ENCODE results near the gene MANF.
A peak's percentile ranks its signal among the peaks of the same experiment; 100 is the strongest.
"Not testable (repeated sequence)": the region's sequence is repeated elsewhere in the genome, so short reads cannot be mapped to it uniquely, and the experiment has no call there.

Gene MANF

GRCh38 chr3:51373658-51374421 is 11.3 kb upstream of the MANF start:
- no peak for DNase-seq (ENCODE audit: low read depth)

DNA sequence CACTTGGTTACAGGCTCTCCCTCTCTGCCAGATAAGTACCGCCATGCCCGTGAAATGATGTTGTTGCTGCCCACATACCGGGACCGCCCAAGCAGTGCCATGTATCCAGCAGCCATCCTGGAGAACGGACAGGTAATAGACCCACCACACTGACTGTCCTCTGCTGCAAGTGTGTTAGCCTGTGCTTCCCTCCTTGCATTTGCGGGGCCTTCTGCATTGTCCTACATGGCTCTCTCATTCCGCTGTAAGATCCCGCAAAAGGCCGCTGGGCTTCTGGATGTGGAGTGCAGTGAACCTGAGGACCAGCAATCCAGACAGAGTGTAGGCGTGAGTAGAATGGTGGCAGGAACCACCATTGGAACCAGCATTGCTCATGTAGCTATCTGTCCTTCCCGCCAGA is 10.6 kb upstream of the MANF start:
- DNase-seq (ENCODE audit: low read depth) = no peak

DNA sequence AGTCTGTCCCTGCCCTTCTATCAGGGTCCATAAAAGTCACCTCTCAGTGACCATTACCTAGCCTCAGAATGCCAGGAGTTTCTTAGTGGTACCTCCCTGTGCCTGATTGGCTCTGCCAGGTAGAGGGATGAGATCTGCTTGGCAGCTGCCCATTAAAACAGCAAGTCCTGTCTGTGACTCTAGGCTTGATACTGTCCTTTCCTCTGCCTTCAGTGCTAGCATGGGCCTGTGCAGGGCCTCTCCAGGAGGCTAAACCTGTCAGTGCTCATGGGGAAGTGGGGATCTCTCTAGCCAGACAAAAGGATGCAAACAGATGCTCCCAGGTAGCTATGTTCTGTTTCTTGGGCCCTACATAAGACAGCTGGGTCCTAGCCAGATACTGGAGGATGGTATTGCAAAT is 10.0 kb upstream of the MANF start:
- no peak for DNase-seq (ENCODE audit: low read depth)

- no peak for DNase-seq (ENCODE audit: low read depth)
Measured at GRCh38 chr3:51375571-51375970, 9.5 kb upstream of the MANF start.

GRCh38 chr3:51378065-51378464 is 7.0 kb upstream of the MANF start:
- DNase-seq (ENCODE audit: low read depth) = peak; percentile 83

DNA sequence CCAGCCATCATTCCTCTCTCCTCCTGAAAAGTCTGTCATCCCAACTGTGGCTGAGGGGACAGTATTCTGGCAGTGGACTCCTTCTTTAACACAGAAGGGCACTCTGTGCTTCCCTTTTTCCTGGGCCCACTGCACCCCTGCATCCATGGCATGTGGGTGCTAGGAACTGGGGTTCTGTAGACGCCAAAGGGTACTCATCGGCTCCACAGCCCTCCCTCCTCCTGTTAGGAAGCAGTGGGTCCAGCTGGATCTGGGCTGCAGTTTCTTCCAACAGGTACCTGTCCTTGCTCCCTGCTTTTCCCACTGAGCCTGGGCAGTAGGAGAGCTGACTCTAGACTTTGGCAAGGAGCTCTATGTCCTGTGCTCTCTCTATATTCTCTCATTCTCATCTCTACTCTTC is 6.4 kb upstream of the MANF start:
- no peak for DNase-seq (ENCODE audit: low read depth)

GRCh38 chr3:51379301-51379700 is 5.8 kb upstream of the MANF start:
- DNase-seq (ENCODE audit: low read depth) = peak; percentile 91

GRCh38 chr3:51379746-51380455 is 5.2 kb upstream of the MANF start:
- DNase-seq (ENCODE audit: low read depth) = no peak

DNA sequence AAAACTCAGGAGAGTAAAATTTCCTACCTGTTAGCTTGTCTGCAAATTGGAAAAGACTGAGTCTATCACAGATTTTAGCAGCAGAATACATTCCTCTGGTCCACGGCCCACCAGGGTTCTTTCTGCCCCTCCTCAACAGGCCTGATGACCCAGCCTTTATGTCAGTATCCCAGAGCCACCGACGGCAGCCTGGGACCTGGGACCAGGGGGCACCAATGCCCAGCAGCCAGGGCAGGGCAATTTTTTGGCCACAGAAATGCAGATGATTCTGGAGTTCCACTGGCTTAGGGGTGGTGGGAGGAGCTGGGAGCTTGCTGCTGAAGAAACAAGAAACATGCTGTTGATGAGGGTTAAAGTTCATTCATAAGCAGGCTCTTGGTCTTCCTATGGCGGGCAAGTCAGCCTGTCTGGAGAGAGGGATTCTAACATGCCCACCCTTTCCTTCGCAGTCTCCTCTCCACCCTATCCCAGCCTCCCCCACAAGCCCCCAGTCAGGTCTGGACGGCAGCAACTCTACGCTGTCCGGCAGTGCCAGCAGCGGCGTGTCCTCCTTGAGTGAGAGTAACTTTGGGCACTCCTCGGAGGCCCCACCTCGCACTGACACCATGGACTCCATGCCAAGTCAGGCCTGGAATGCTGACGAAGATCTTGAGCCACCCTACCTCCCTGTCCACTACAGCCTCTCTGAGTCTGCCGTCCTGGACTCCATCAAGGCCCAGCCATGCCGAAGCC is 4.3 kb upstream of the MANF start:
- no peak for DNase-seq (ENCODE audit: low read depth)

DNA sequence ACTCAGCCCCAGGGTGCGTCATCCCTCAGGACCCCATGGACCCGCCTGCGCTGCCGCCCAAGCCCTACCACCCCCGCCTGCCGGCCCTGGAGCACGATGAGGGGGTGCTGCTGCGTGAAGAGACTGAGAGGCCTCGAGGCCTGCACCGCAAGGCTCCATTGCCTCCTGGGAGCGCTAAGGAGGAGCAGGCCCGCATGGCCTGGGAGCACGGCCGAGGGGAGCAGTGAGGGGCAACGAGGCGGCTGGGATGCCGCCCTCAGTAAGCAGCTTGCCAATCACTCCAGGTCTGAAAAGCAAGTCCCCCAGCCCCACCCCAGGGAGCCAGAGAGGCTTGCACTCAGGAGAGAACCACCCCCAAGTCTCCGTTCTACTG is 3.8 kb upstream of the MANF start:
- no peak for DNase-seq (ENCODE audit: low read depth)

DNA sequence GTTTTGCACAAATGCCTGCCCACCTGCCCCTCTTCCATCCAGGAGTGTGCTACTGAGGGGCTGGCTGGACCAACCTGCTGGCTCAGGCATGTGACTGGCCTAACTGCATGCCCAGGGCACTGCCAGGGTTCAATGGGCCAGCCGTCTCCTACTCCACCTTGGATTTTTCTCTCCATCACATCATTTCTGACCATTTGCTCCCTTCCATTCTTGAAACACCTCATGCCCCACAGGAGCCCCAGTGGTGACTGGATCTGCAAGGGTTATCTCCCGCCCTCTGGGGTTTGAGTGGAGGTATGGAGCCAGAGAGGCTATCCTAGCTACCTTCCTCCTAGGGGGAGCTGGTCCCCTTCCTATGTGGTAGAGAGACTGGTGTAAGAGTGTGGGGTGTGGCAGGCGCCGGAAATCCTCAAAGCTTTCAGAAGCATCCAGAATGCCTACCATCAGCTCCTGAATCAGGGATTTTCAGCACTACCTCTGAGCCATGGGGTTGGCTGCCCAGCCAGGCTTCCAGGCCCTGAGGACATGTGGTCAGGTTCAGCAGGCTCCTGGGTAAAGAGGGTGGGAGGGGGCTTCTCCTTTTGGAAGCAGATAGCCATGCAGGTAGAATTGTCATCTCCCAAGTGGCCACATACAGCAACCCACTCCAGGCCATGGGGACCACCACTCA is 2.9 kb upstream of the MANF start:
- DNase-seq (ENCODE audit: low read depth) = no peak

DNA sequence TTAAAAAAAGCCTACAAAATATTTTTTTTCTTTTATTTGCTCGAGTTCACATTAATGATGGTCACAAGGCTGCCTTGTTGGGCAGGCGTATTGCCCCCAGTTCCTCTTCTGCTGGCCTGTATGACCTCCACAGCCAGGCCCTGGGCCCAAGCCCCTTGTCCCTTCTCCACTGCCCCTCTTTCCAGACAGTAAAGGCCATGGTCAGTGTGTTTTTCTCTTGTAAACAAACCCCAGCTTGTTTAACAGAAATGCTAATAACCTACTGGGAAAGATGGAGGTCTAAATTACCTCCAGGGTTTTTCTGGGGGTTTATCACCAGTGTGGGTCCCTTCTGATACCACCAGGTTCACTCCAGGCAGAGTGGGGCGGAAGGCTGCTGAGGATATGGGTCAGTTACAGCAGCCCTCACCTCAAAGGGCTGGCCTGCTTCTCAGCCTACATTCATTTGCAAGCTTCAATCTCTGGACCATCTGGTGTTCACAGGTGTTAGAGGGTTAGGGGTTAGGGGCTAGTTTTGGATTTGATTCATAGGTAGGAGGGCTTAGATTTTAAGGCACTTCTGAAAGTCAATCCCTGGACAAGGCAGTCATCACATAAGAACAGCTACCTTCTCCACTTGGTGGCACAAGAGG is 2.0 kb upstream of the MANF start:
- no peak for DNase-seq (ENCODE audit: low read depth)

DNA sequence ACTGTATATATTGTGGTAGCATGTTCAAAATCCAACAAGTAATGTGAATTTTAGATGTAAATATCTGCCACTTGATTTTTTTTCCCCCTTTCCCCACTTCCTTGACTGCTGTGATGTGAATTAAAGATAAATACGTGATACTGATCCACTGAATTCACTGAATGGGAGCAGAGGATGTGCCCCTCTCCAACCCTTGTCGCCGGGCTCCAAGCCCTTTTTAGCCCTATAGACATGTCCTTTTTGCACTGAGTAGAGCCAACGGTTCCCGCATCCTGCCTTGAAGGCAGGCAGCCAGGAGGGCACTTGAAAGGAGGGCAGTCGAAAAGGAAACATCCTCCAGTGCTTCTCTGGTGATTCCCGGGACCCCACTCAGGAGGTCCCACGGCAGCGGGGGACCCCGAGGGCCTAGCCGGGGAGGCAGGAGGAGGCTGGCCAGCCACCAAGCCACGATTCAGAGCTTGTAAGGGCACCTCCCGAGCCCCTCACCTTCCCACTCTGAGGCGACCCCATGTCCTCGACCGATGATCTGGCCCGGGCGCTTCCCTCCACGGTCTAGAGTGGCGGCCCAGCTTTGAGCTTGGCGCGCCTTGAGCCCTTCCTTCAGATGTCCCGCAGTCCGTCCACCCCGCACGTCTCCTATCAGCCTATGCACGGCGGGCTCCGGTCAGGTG is 901 bp upstream of the MANF start:
- DNase-seq (ENCODE audit: low read depth) = no peak

DNA sequence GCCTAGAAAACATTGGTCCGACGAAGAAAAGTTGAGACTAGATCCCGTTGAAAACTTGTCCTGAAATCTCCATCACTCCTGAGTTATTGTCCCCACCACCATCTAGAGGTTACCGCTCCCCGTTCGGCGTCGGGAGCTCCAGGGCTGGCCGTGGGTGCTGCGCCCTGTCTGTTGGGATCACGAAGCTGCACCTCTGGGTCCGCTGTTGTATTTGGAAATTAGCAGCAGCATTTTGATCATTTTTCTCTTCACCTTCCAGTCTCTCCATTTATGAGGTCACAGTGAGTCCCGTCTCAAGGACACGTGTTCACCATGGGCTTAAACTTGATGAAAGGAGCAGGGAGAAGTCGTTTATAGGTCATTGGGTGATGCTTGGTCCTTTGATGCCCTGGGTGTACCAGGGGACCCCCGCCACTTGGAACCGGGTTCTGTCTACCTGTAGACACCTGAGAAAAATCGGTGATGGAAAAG is 565 bp downstream of the MANF start:
- no peak for DNase-seq (ENCODE audit: low read depth)

DNA sequence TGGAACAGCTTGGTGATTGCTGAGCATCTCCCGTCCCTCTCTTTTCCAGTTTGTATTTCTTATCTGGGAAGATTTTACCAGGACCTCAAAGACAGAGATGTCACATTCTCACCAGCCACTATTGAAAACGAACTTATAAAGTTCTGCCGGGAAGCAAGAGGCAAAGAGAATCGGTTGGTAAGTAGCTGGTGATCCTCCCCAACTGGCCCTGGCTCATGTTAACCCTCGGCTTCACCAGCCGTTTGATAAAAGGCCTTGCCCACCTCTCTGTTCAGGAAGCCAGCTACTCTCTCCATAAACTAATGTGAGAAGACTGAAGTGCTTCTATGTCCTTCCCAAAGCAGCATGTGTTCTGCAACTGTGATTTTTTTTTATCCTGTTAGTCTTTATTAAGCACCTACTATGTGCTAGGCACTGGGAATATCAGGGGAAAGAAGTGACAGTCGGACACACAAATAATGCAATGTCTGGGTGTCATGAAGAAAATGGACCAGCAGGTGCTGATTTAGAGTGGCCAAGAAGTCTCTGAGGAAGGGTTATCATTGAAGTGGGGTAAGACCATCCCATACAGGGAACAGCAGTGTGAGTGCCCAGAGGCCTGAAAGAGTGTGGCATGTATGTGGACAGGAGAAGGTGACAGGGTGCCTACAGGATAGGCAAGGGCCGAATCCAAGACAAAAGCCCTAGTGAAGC is 1.2 kb downstream of the MANF start:
- DNase-seq (ENCODE audit: low read depth) = no peak

GRCh38 chr3:51386852-51387229 is 1.8 kb downstream of the MANF start:
- DNase-seq (ENCODE audit: low read depth) = no peak

DNA sequence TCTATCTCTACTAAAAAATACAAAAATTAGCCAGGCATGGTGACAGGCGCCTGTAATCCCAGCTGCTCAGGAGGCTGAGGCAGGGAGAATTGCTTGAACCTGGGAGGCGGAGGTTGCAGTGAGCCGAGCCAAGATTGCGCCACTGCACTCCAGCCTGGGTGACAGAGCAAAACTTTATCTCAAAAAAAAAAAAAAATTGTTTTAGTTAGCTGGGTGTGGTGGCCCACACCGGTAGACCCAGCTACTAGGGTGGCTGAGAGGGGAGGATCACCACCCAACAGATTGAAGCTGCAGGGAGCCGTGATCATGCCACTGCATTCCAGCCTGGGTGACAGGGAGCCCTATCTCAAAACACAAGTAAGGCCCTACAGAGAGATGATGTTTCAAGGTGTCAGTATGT is 2.2 kb downstream of the MANF start:
- DNase-seq (ENCODE audit: low read depth) = not testable (repeated sequence)

- DNase-seq (ENCODE audit: low read depth) = no peak
Measured at GRCh38 chr3:51388286-51389029, 3.4 kb downstream of the MANF start.

DNA sequence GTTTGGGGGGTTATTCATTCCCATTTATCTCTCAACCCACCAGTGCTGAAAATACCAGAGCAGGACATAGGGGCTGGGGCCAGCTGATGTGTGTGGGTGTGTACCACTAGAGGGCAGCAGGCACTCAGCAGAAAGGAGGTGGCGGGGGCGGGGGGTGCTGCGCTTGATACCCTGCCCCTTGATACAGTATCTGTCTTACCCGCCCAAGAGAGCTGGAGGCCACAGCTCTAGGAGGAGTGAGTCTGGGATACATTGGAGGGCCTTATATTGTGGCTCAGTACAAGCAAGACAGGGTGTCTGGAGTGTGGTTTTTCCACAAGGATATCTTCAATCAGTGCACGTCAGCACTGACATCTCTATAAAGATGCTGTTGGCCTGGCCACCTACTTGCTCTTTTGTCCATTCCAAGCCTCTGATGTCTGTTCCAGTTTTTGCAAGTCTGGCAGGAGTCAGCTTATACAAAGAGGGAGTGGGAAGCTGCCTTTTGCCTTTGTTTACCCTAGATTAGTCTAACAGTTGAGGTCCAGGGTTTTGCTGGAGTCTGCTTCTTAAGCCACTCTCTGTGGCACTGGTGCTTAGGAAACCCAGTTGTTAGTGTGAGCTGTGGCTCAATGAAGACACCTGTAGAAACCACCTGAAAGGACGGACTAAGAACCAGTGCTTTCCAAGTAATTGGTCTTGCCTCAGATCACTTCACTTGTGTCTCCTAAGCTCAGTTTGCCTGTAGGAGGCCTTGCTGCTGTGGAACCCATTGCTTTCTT is 4.5 kb downstream of the MANF start:
- no peak for DNase-seq (ENCODE audit: low read depth)

Measured in CMK (cell line).